PC-9 (cell line): ENCODE results near the gene EGLN2. TPM values are rescaled to one million over a fixed set of nuclear protein-coding genes. Genes with fewer than 3 reads are reported as not detected.

ENCODE experiments used
- BruUV-seq: library from RNA; stranded (reverse); fragments of 400-500 nt; replicated peaks from 2 replicates; lab custom pipeline; 2021; lab: Mats Ljungman, UMichigan
- CTCF ChIA-PET: fragments of 300-600 bp; sonication (Branson Sonifier 250); formaldehyde crosslinking; loops from one replicate; lab custom pipeline; 2022; ENCODE audit warnings: antibody characterized with exemption; lab: Charles Lee
- POLR2A ChIA-PET: fragments of 300-600 bp; sonication (Branson Sonifier 250); formaldehyde crosslinking; loops from one replicate; lab custom pipeline; 2022; ENCODE audit warnings: antibody characterized with exemption; ENCODE audit not compliant: unreplicated experiment; lab: Charles Lee
- DNase-seq, 2 experiments: peaks; one replicate each; pipeline versions ENCODE4 v3.0.0 to v3.0.0-alpha.2; 2015 to 2022; ENCODE audit warnings: mixed read lengths in 1 of 2
- H2AFZ ChIP-seq: fragments of 200-600 bp; sonication (generic); 2 replicates; pipeline ENCODE4 v1.8.1; 2017; ENCODE audit warnings: antibody characterized with exemption
- H3F3A ChIP-seq: fragments of 200-600 bp; sonication (generic); 2 replicates; pipeline ENCODE4 v1.8.1; 2017; ENCODE audit warnings: antibody characterized with exemption, mild to moderate bottlenecking, low read depth; ENCODE audit not compliant: insufficient read depth
- H3K27ac ChIP-seq: fragments of 200-600 bp; sonication (generic); 2 replicates; pipeline ENCODE4 v1.6.1; 2016; ENCODE audit warnings: mixed run types
- H3K27me3 ChIP-seq: fragments of 200-600 bp; sonication (generic); 2 replicates; pipeline ENCODE4 v1.6.1; 2016; ENCODE audit warnings: low read depth, mixed run types; ENCODE audit not compliant: insufficient read depth
- H3K36me3 ChIP-seq: fragments of 200-600 bp; sonication (generic); 2 replicates; pipeline ENCODE4 v1.6.1; 2016; ENCODE audit warnings: low read depth, mixed run types
- H3K4me1 ChIP-seq: fragments of 200-600 bp; sonication (generic); replicated peaks from 2 replicates; pipeline ENCODE4 v1.6.1; 2016; ENCODE audit warnings: mixed run types; ENCODE audit not compliant: insufficient read depth
- H3K4me2 ChIP-seq: fragments of 200-600 bp; sonication (generic); 2 replicates; pipeline ENCODE4 v1.6.1; 2017; ENCODE audit warnings: mixed run types
- H3K4me3 ChIP-seq: fragments of 200-600 bp; sonication (generic); 2 replicates; pipeline ENCODE4 v1.6.1; 2016; ENCODE audit warnings: mixed run types
- H3K79me2 ChIP-seq: fragments of 200-600 bp; sonication (generic); 2 replicates; pipeline ENCODE4 v1.6.1; 2017; ENCODE audit warnings: low read depth, mixed run types
- H3K9me2 ChIP-seq: fragments of 200-600 bp; sonication (generic); 2 replicates; pipeline ENCODE4 v1.8.1; 2017; ENCODE audit warnings: mild to moderate bottlenecking; ENCODE audit not compliant: insufficient read depth
- H3K9me3 ChIP-seq: fragments of 200-600 bp; sonication (generic); 2 replicates; pipeline ENCODE4 v1.8.1; 2016; ENCODE audit warnings: low read depth; ENCODE audit not compliant: insufficient read depth
- H4K20me1 ChIP-seq: fragments of 200-600 bp; sonication (generic); 2 replicates; pipeline ENCODE4 v1.8.1; 2017; ENCODE audit not compliant: insufficient read depth
- EZH2 ChIP-seq: fragments of 200-600 bp; sonication (generic); IDR thresholded peaks from 2 replicates; pipeline ENCODE4 v1.8.0; 2017; ENCODE audit warnings: antibody characterized with exemption, low read depth
- intact Hi-C: fragments of 100-400 bp; cut with micrococcal nuclease; formaldehyde crosslinking; loops from one replicate; pipeline ENCODE4 v1.10.0; 2022; ENCODE audit not compliant: unreplicated experiment
- total RNA-seq: library from RNA; stranded (reverse); gene quantifications from 2 replicates; pipeline ENCODE4 v1.2.3, GENCODE V29; 2021
- TF ChIP-seq, protein P1 (sequence below): fragments of 200-600 bp; sonication (generic); conservative IDR thresholded peaks from 2 replicates; pipeline ENCODE4 v1.6.1; 2017; ENCODE audit warnings: mixed run types, antibody characterized with exemption, mild to moderate bottlenecking, moderate library complexity

EGLN2 gene
- total RNA-seq, 1 experiment from 2014 or later: 78.4 TPM

DNA sequence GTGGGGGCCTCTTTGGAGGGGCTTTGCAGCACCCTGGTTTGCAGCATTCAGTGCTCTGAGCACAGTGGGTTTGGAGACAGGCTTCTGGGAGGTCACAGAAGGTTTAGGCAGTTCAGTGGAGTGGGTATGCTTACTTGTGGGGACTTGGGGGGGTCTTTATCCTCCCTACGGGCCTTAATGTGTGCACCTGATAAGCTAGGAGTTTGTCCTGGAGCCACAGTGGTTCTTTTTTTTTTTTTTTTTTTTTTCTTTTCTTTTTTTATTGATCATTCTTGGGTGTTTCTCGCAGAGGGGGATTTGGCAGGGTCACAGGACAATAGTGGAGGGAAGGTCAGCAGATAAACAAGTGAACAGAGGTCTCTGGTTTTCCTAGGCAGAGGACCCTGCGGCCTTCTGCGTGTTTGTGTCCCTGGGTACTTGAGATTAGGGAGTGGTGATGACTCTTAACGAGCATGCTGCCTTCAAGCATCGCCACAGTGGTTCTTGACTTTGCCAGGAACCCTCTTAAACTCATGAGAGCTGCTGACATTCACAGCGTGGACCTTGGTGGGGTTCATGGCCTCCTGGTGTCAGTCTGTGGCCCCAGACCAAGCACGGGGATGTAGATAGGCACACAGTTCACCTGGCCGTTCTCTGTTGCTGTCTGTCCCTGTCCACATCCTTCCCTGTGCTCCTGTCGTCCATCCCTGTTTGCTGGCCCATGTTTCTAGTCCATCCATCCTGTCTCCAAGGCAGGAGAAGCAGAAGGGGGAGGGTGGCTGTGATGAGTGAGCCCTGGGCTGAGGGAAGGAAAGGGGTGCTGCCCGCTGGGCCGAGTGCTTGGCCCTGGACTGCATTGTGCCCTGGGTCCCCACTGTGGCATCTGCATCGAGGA is 2.7 kb downstream of the EGLN2 start:
- Histone ChIP-seq H3F3A (peaks cover 5% of the 10 kb centered on the region; the same call in 1 of the 2 replicates), H3K79me2 (peaks cover 51% of the 10 kb centered on the region), H4K20me1 (peaks cover 44% of the 10 kb centered on the region), H3K4me2 (peak overlapping the region; percentile 6; the same call in 1 of the 2 replicates), H3K4me1 (peaks cover 32% of the 10 kb centered on the region), H3K36me3 (peaks cover 7% of the 10 kb centered on the region), H2AFZ (no peak overlapping the region), H3K9me3 (no peaks in the 10 kb centered on the region), H3K4me3 (no peak overlapping the region), H3K27me3 (no peaks in the 10 kb centered on the region), H3K27ac (no peak overlapping the region), H3K9me2 (no peaks in the 10 kb centered on the region)
- BruUV-seq: TSS peak; percentile 29
- TF ChIP-seq, protein P1, sequence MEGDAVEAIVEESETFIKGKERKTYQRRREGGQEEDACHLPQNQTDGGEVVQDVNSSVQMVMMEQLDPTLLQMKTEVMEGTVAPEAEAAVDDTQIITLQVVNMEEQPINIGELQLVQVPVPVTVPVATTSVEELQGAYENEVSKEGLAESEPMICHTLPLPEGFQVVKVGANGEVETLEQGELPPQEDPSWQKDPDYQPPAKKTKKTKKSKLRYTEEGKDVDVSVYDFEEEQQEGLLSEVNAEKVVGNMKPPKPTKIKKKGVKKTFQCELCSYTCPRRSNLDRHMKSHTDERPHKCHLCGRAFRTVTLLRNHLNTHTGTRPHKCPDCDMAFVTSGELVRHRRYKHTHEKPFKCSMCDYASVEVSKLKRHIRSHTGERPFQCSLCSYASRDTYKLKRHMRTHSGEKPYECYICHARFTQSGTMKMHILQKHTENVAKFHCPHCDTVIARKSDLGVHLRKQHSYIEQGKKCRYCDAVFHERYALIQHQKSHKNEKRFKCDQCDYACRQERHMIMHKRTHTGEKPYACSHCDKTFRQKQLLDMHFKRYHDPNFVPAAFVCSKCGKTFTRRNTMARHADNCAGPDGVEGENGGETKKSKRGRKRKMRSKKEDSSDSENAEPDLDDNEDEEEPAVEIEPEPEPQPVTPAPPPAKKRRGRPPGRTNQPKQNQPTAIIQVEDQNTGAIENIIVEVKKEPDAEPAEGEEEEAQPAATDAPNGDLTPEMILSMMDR: no peak
- no peak for TF ChIP-seq EZH2
- POLR2A ChIA-PET: interaction anchor here (0.7 kb wide), 1 partner anchor 51 kb away, joined by 6 read pairs; the partner anchor contains the start of gene SNRPA
- DNase-seq: no peak
- CTCF ChIA-PET: interaction anchor here (0.6 kb wide), 1 partner anchor 18 kb away, joined by 4 read pairs; no protein-coding TSS in a partner anchor
- intact Hi-C loops: no loop called here

GRCh38 chr19:40802300-40803169 is 3.5 kb downstream of the EGLN2 start:
- Histone ChIP-seq H3K27me3 (no peaks in the 10 kb centered on the region), H3K9me3 (no peaks in the 10 kb centered on the region), H3K36me3 (peaks cover 7% of the 10 kb centered on the region), H3K79me2 (peaks cover 51% of the 10 kb centered on the region), H2AFZ (no peak overlapping the region), H3K9me2 (no peaks in the 10 kb centered on the region), H4K20me1 (peaks cover 49% of the 10 kb centered on the region), H3K4me1 (peaks cover 32% of the 10 kb centered on the region), H3F3A (peaks cover 3% of the 10 kb centered on the region; the same call in 1 of the 2 replicates), H3K4me3 (no peak overlapping the region), H3K4me2 (peak overlapping the region; percentile 6; the same call in 1 of the 2 replicates), H3K27ac (no peak overlapping the region)
- no TSS peak for BruUV-seq
- TF ChIP-seq, protein P1: no peak
- TF ChIP-seq EZH2: no peak
- no peak for DNase-seq
- CTCF ChIA-PET: no interaction called here
- intact Hi-C loops: no loop called here
- POLR2A ChIA-PET: interaction anchor here (0.7 kb wide), 1 partner anchor 52 kb away, joined by 6 read pairs; the partner anchor contains the start of gene SNRPA
